ENCODE measurements around the gene C17orf100.

The C17orf100 gene

DNA sequence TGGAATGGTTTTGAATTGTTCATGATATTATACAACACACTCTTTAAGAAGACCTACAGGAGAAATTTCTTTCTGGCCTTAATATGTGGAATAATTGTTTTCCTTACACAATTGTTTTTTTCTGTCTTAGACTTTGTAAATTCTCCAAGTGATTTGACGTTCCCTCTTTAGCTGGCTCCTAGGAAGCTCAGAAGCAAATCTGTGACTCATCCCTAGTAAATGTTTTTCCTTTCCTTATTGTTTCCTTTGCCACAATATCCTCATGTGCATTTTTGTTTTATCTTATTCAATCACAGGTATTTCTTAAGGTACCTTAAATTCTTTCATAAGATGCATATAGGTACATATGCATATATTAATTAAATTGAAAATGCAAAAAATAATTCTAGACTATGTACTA lies 24.5 kb upstream of the C17orf100 start:
- Histone ChIP-seq H3K9ac (ENCODE audit: low read length) (no peak overlapping the region), H3K27me3 (replicated peaks; ENCODE audit: insufficient read depth, low read length) (no peaks in the 10 kb centered on the region), H3K4me3 (ENCODE audit: low read length) (no peak overlapping the region), H3K36me3 (replicated peaks; ENCODE audit: insufficient read depth, low read length) (0 out of 2 replicates have a peak, but pooled peaks cover 3% of the 10 kb centered on the region), H3K4me1 (ENCODE audit: low read length) (no peaks in the 10 kb centered on the region), H3K79me2 (ENCODE audit: low read length) (no peaks in the 10 kb centered on the region), H2AFZ (ENCODE audit: low read length) (no peak overlapping the region), H3K9me2 (replicated peaks; ENCODE audit: insufficient read depth, low read length) (no peaks in the 10 kb centered on the region), H3F3A (ENCODE audit: insufficient read depth, low read length) (no peaks in the 10 kb centered on the region), H3K4me2 (ENCODE audit: low read depth, low read length) (no peak overlapping the region), H3K27ac (ENCODE audit: low read length) (no peak overlapping the region), H4K20me1 (ENCODE audit: insufficient read depth, low read length) (no peaks in the 10 kb centered on the region), H3K9me3 (replicated peaks; ENCODE audit: insufficient read depth, low read length) (no peaks in the 10 kb centered on the region)
- DNase-seq = no peak
- TF ChIP-seq, protein P1, sequence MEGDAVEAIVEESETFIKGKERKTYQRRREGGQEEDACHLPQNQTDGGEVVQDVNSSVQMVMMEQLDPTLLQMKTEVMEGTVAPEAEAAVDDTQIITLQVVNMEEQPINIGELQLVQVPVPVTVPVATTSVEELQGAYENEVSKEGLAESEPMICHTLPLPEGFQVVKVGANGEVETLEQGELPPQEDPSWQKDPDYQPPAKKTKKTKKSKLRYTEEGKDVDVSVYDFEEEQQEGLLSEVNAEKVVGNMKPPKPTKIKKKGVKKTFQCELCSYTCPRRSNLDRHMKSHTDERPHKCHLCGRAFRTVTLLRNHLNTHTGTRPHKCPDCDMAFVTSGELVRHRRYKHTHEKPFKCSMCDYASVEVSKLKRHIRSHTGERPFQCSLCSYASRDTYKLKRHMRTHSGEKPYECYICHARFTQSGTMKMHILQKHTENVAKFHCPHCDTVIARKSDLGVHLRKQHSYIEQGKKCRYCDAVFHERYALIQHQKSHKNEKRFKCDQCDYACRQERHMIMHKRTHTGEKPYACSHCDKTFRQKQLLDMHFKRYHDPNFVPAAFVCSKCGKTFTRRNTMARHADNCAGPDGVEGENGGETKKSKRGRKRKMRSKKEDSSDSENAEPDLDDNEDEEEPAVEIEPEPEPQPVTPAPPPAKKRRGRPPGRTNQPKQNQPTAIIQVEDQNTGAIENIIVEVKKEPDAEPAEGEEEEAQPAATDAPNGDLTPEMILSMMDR (IDR thresholded peaks at IDR 0.05; ENCODE audit: low read length) = no peak
- TF ChIP-seq EZH2phosphoT487 (IDR thresholded peaks at IDR 0.05; ENCODE audit: low read length) (no peak), EZH2 (optimal IDR thresholded peaks at IDR 0.05; ENCODE audit: low read depth, low read length) (no peak)

DNA sequence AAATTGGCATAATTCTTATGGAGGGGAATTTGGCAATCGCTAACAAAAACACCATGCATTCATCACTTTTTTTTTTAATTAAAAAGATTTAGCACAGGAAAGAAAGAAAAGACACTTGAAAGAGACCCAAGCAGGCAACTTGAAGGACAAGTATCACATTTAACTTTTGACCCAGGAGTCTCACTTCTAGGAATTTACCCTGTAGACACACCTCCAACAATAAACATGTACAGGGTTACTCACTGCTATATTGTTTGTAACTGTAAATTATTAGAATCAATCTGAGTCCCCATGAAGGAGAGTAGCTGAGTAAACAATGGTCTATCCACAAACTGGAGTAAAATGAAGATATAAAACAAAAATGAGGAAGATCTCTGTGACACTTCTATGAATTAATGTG lies 21.2 kb upstream of the C17orf100 start:
- no peak overlapping the region for H3K27ac ChIP-seq (ENCODE audit: low read length)
- no peak overlapping the region for H3K4me2 ChIP-seq (ENCODE audit: low read depth, low read length)
- no peaks in the 10 kb centered on the region for H3K27me3 ChIP-seq (replicated peaks; ENCODE audit: insufficient read depth, low read length)
- H3K36me3 ChIP-seq (replicated peaks; ENCODE audit: insufficient read depth, low read length) = 0 out of 2 replicates have a peak, but pooled peaks cover 3% of the 10 kb centered on the region
- H3K4me3 ChIP-seq (ENCODE audit: low read length) = no peak overlapping the region
- no peaks in the 10 kb centered on the region for H3K4me1 ChIP-seq (ENCODE audit: low read length)
- TF ChIP-seq, protein P1 (IDR thresholded peaks at IDR 0.05; ENCODE audit: low read length) = no peak
- no peak for TF ChIP-seq EZH2 (optimal IDR thresholded peaks at IDR 0.05; ENCODE audit: low read depth, low read length)
- TF ChIP-seq EZH2phosphoT487 (IDR thresholded peaks at IDR 0.05; ENCODE audit: low read length) = no peak
- no peak overlapping the region for H3K9ac ChIP-seq (ENCODE audit: low read length)
- H2AFZ ChIP-seq (ENCODE audit: low read length) = no peak overlapping the region
- DNase-seq = no peak
- H4K20me1 ChIP-seq (ENCODE audit: insufficient read depth, low read length) = no peaks in the 10 kb centered on the region
- no peaks in the 10 kb centered on the region for H3K9me3 ChIP-seq (replicated peaks; ENCODE audit: insufficient read depth, low read length)
- H3K9me2 ChIP-seq (replicated peaks; ENCODE audit: insufficient read depth, low read length) = no peaks in the 10 kb centered on the region
- H3K79me2 ChIP-seq (ENCODE audit: low read length) = no peaks in the 10 kb centered on the region
- H3F3A ChIP-seq (ENCODE audit: insufficient read depth, low read length) = no peaks in the 10 kb centered on the region

DNA sequence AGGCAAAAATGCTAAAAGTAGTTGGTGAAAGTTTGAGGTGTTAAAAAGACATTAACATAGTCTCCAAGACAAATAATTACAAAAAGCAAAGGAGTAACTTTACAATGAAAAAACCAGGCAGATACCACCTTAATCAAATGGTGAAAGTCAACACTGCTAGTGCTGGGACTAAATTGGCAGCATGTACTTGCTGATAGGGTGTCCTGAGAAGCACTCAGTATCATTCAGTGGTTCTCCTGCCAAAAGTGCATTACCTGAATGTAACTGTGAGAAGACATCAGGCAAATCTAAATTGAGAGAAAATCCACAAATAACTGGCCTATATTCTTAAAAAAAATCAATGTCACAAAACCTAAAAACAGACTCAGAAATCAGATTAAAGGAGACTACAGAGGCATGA lies 19.0 kb upstream of the C17orf100 start:
- no peak overlapping the region for H3K4me3 ChIP-seq (ENCODE audit: low read length)
- no peaks in the 10 kb centered on the region for H3K9me2 ChIP-seq (replicated peaks; ENCODE audit: insufficient read depth, low read length)
- H2AFZ ChIP-seq (ENCODE audit: low read length) = no peak overlapping the region
- H3F3A ChIP-seq (ENCODE audit: insufficient read depth, low read length) = no peaks in the 10 kb centered on the region
- no peak overlapping the region for H3K27ac ChIP-seq (ENCODE audit: low read length)
- 0 out of 2 replicates have a peak, but pooled peaks cover 3% of the 10 kb centered on the region for H3K36me3 ChIP-seq (replicated peaks; ENCODE audit: insufficient read depth, low read length)
- H3K27me3 ChIP-seq (replicated peaks; ENCODE audit: insufficient read depth, low read length) = no peaks in the 10 kb centered on the region
- H3K4me2 ChIP-seq (ENCODE audit: low read depth, low read length) = no peak overlapping the region
- DNase-seq = no peak
- H3K9ac ChIP-seq (ENCODE audit: low read length) = no peak overlapping the region
- no peaks in the 10 kb centered on the region for H3K79me2 ChIP-seq (ENCODE audit: low read length)
- TF ChIP-seq, protein P1 (IDR thresholded peaks at IDR 0.05; ENCODE audit: low read length) = no peak
- TF ChIP-seq EZH2 (optimal IDR thresholded peaks at IDR 0.05; ENCODE audit: low read depth, low read length) = no peak
- TF ChIP-seq EZH2phosphoT487 (IDR thresholded peaks at IDR 0.05; ENCODE audit: low read length) = no peak
- H3K9me3 ChIP-seq (replicated peaks; ENCODE audit: insufficient read depth, low read length) = no peaks in the 10 kb centered on the region
- H3K4me1 ChIP-seq (ENCODE audit: low read length) = no peaks in the 10 kb centered on the region
- H4K20me1 ChIP-seq (ENCODE audit: insufficient read depth, low read length) = no peaks in the 10 kb centered on the region

Data from MM.1S (cell line).